ENCODE data around the gene EPB41L2.
"Not testable (repeated sequence)": the region's sequence is repeated elsewhere in the genome, so short reads cannot be mapped to it uniquely, and the experiment has no call there.

Gene EPB41L2

GRCh38 chr6:131063028-131063763 lies at the start of gene EPB41L2:
Gene EPB41L2, minus strand, starts transcription at chr6:131063245. Its CDS starts 106,760 bp downstream, at chr6:130956485.
- Histone ChIP-seq H3K36me3 (ENCODE audit: control insufficient read depth, insufficient read depth, low read length) (no peaks in the 10 kb centered on the region), H3K27me3 (ENCODE audit: control insufficient read depth, insufficient read depth, low read length) (0 out of 2 replicates have a peak, but pooled peaks cover 4% of the 10 kb centered on the region), H3K9me3 (ENCODE audit: control insufficient read depth, insufficient read depth, low read depth, low read length) (no peaks in the 10 kb centered on the region), H3K4me1 (ENCODE audit: control insufficient read depth, insufficient read depth, low read length) (peaks cover 30% of the 10 kb centered on the region), H3K27ac (ENCODE audit: low read depth, low read length) (peak within 1 kb of the TSS; percentile 50; the same call in 1 of the 2 replicates), H3K4me3 (ENCODE audit: low read depth, low read length) (peak within 1 kb of the TSS; percentile 84), H3K9ac (ENCODE audit: low read length) (peak within 1 kb of the TSS; percentile 88)

DNA sequence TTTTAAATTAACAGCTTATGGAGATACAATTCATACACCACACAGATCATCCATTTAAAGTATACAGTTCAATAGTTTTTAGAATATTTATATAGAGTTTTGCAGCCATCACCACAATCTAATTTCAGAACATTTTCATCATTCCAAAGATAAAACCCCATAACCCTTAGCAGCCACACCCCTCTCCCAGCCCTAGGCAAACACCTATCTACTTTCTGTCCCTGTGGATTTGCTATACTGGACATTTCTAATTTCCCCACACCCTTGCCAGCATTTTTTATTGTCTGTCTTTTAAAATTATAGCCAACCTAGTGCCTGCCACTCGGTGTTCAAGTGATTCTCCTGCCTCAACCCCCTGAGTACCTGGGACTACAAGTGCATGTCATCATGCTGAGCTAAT lies 49.2 kb upstream of the EPB41L2 start:
- Histone ChIP-seq H3K9me3 (ENCODE audit: control insufficient read depth, insufficient read depth, low read depth, low read length) (no peaks in the 10 kb centered on the region), H3K27ac (ENCODE audit: low read depth, low read length) (no peak overlapping the region), H3K9ac (ENCODE audit: low read length) (no peak overlapping the region), H3K36me3 (ENCODE audit: control insufficient read depth, insufficient read depth, low read length) (no peaks in the 10 kb centered on the region), H3K4me1 (ENCODE audit: control insufficient read depth, insufficient read depth, low read length) (no peaks in the 10 kb centered on the region), H3K27me3 (ENCODE audit: control insufficient read depth, insufficient read depth, low read length) (no peaks in the 10 kb centered on the region), H3K4me3 (ENCODE audit: low read depth, low read length) (no peak overlapping the region)

GRCh38 chr6:131107151-131107550 lies 44.1 kb upstream of the EPB41L2 start:
- Histone ChIP-seq H3K27ac (ENCODE audit: low read depth, low read length) (no peak overlapping the region), H3K4me1 (ENCODE audit: control insufficient read depth, insufficient read depth, low read length) (no peaks in the 10 kb centered on the region), H3K9ac (ENCODE audit: low read length) (no peak overlapping the region), H3K9me3 (ENCODE audit: control insufficient read depth, insufficient read depth, low read depth, low read length) (no peaks in the 10 kb centered on the region), H3K4me3 (ENCODE audit: low read depth, low read length) (no peak overlapping the region), H3K27me3 (ENCODE audit: control insufficient read depth, insufficient read depth, low read length) (no peaks in the 10 kb centered on the region), H3K36me3 (ENCODE audit: control insufficient read depth, insufficient read depth, low read length) (no peaks in the 10 kb centered on the region)

- Histone ChIP-seq H3K9me3 (ENCODE audit: control insufficient read depth, insufficient read depth, low read depth, low read length) (no peaks in the 10 kb centered on the region), H3K4me1 (ENCODE audit: control insufficient read depth, insufficient read depth, low read length) (no peaks in the 10 kb centered on the region), H3K4me3 (ENCODE audit: low read depth, low read length) (no peak overlapping the region), H3K9ac (ENCODE audit: low read length) (no peak overlapping the region), H3K27ac (ENCODE audit: low read depth, low read length) (no peak overlapping the region), H3K27me3 (ENCODE audit: control insufficient read depth, insufficient read depth, low read length) (no peaks in the 10 kb centered on the region), H3K36me3 (ENCODE audit: control insufficient read depth, insufficient read depth, low read length) (no peaks in the 10 kb centered on the region)
Measured at GRCh38 chr6:131103901-131104300, 40.9 kb upstream of the EPB41L2 start.

GRCh38 chr6:131103296-131103695 lies 40.3 kb upstream of the EPB41L2 start:
- Histone ChIP-seq H3K36me3 (ENCODE audit: control insufficient read depth, insufficient read depth, low read length) (no peaks in the 10 kb centered on the region), H3K27ac (ENCODE audit: low read depth, low read length) (no peak overlapping the region), H3K27me3 (ENCODE audit: control insufficient read depth, insufficient read depth, low read length) (no peaks in the 10 kb centered on the region), H3K9me3 (ENCODE audit: control insufficient read depth, insufficient read depth, low read depth, low read length) (no peaks in the 10 kb centered on the region), H3K9ac (ENCODE audit: low read length) (no peak overlapping the region), H3K4me3 (ENCODE audit: low read depth, low read length) (no peak overlapping the region), H3K4me1 (ENCODE audit: control insufficient read depth, insufficient read depth, low read length) (no peaks in the 10 kb centered on the region)

DNA sequence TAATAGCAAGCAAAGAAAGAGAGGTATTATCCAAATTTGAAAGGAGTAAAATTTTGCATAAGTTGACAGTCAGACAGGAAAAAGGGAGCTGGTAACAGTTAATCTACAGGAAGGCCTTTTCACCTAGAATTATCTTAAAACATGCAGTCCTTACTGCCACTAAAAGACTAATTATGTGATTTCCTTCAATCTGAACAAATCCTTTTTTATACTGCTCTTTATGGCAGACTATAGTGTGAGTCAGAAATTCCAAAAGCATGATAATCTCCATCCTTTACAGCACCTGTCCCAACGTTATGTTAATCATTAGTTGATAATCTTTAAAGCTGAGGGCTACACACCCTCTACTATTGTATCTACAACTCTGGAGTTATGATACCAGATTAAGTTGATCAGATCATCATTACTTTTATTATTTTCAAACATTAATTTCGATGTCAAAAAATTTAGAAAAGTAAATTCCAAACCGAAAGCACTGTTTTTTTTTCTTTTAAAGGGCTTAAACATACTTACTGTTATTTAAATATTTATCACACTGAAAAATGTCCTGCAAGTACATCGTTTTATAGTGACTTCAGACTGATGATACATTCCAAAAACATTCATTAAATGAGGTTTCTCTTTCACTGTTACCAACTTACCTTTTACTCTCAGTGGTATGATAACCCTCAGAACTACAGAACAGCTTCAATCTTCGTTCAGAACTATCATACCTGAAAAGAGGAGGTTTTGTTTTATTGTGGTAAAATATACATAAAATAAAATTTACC lies 39.1 kb upstream of the EPB41L2 start:
- H3K4me1 ChIP-seq (ENCODE audit: control insufficient read depth, insufficient read depth, low read length): no peaks in the 10 kb centered on the region
- H3K27ac ChIP-seq (ENCODE audit: low read depth, low read length): no peak overlapping the region
- no peak overlapping the region for H3K4me3 ChIP-seq (ENCODE audit: low read depth, low read length)
- H3K9me3 ChIP-seq (ENCODE audit: control insufficient read depth, insufficient read depth, low read depth, low read length): no peaks in the 10 kb centered on the region
- H3K9ac ChIP-seq (ENCODE audit: low read length): no peak overlapping the region
- H3K27me3 ChIP-seq (ENCODE audit: control insufficient read depth, insufficient read depth, low read length): no peaks in the 10 kb centered on the region
- no peaks in the 10 kb centered on the region for H3K36me3 ChIP-seq (ENCODE audit: control insufficient read depth, insufficient read depth, low read length)

DNA sequence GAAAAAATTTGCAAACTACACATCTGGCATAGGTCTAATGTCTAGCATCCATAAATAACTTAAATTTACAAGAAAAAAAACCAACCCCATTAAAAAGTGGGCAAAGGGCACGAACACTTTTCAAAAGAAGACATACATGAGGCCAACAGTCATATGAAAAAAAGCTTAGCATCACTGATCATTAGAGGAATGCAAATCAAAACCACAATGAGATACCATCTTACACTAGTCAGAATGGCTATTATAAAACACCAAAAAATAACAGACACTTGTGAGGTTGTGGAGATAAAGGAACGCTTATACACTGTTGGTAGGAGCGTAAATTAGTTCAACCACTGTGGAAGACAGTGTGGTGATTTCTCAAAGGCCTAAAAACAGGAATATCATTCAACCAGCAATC lies 33.7 kb upstream of the EPB41L2 start:
- Histone ChIP-seq H3K27me3 (ENCODE audit: control insufficient read depth, insufficient read depth, low read length) (no peaks in the 10 kb centered on the region), H3K4me3 (ENCODE audit: low read depth, low read length) (no peak overlapping the region), H3K36me3 (ENCODE audit: control insufficient read depth, insufficient read depth, low read length) (no peaks in the 10 kb centered on the region), H3K9ac (ENCODE audit: low read length) (no peak overlapping the region), H3K27ac (ENCODE audit: low read depth, low read length) (no peak overlapping the region), H3K9me3 (ENCODE audit: control insufficient read depth, insufficient read depth, low read depth, low read length) (peaks cover 6% of the 10 kb centered on the region; the same call in 1 of the 2 replicates), H3K4me1 (ENCODE audit: control insufficient read depth, insufficient read depth, low read length) (no peaks in the 10 kb centered on the region)

GRCh38 chr6:131093334-131093733 lies 30.3 kb upstream of the EPB41L2 start:
- H3K4me3 ChIP-seq (ENCODE audit: low read depth, low read length): no peak overlapping the region
- H3K27ac ChIP-seq (ENCODE audit: low read depth, low read length): no peak overlapping the region
- no peaks in the 10 kb centered on the region for H3K4me1 ChIP-seq (ENCODE audit: control insufficient read depth, insufficient read depth, low read length)
- H3K36me3 ChIP-seq (ENCODE audit: control insufficient read depth, insufficient read depth, low read length): no peaks in the 10 kb centered on the region
- no peak overlapping the region for H3K9ac ChIP-seq (ENCODE audit: low read length)
- no peaks in the 10 kb centered on the region for H3K27me3 ChIP-seq (ENCODE audit: control insufficient read depth, insufficient read depth, low read length)
- peaks cover 6% of the 10 kb centered on the region; the same call in 1 of the 2 replicates for H3K9me3 ChIP-seq (ENCODE audit: control insufficient read depth, insufficient read depth, low read depth, low read length)

- H3K9me3 ChIP-seq (ENCODE audit: control insufficient read depth, insufficient read depth, low read depth, low read length): peaks cover 11% of the 10 kb centered on the region
- H3K27me3 ChIP-seq (ENCODE audit: control insufficient read depth, insufficient read depth, low read length); H3K4me1 ChIP-seq (ENCODE audit: control insufficient read depth, insufficient read depth, low read length); H3K9ac ChIP-seq (ENCODE audit: low read length); H3K27ac ChIP-seq (ENCODE audit: low read depth, low read length); H3K36me3 ChIP-seq (ENCODE audit: control insufficient read depth, insufficient read depth, low read length); H3K4me3 ChIP-seq (ENCODE audit: low read depth, low read length): not testable (repeated sequence)
Measured at GRCh38 chr6:131091944-131092343, 28.9 kb upstream of the EPB41L2 start.

DNA sequence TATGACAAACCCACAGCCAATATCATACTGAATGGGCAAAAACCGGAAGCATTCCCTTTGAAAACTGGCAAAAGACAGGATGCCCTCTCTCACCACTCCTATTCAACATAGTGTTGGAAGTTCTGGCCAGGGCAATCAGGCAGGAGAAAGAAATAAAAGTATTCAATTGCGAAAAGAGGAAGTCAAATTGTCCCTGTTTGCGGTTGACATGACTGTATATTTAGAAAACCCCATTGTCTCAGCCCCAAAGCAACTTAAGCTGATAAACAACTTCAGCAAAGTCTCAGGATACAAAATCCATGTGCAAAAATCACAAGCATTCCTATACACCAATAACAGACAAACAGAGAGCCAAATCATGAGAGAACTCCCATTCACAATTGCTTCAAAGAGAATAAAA lies 27.3 kb upstream of the EPB41L2 start:
- not testable (repeated sequence) for H3K4me3 ChIP-seq (ENCODE audit: low read depth, low read length); H3K36me3 ChIP-seq (ENCODE audit: control insufficient read depth, insufficient read depth, low read length); H3K27ac ChIP-seq (ENCODE audit: low read depth, low read length); H3K4me1 ChIP-seq (ENCODE audit: control insufficient read depth, insufficient read depth, low read length); H3K9ac ChIP-seq (ENCODE audit: low read length); H3K27me3 ChIP-seq (ENCODE audit: control insufficient read depth, insufficient read depth, low read length)
- H3K9me3 ChIP-seq (ENCODE audit: control insufficient read depth, insufficient read depth, low read depth, low read length): peaks cover 25% of the 10 kb centered on the region

- no peaks in the 10 kb centered on the region for H3K4me1 ChIP-seq (ENCODE audit: control insufficient read depth, insufficient read depth, low read length)
- peaks cover 21% of the 10 kb centered on the region for H3K9me3 ChIP-seq (ENCODE audit: control insufficient read depth, insufficient read depth, low read depth, low read length)
- H3K4me3 ChIP-seq (ENCODE audit: low read depth, low read length): no peak overlapping the region
- no peak overlapping the region for H3K27ac ChIP-seq (ENCODE audit: low read depth, low read length)
- H3K27me3 ChIP-seq (ENCODE audit: control insufficient read depth, insufficient read depth, low read length): no peaks in the 10 kb centered on the region
- no peaks in the 10 kb centered on the region for H3K36me3 ChIP-seq (ENCODE audit: control insufficient read depth, insufficient read depth, low read length)
- no peak overlapping the region for H3K9ac ChIP-seq (ENCODE audit: low read length)
Measured at GRCh38 chr6:131084982-131085381, 21.9 kb upstream of the EPB41L2 start.
